Prostate gland (tissue), 2 donors: ENCODE results near the gene WDFY4. TPM values are rescaled to one million over a fixed set of nuclear protein-coding genes. Genes with fewer than 3 reads are reported as not detected.

Source experiments
- DNase-seq: peaks from one replicate; pipeline ENCODE4 v3.0.0-alpha.2; 2019; ENCODE audit warnings: low spot score
- H3K27ac ChIP-seq, 2 donors: fragments of 200-600 bp; sonication (generic); 2 replicates each; pipeline ENCODE4 v1.5.1; 2017 to 2019
- H3K27me3 ChIP-seq: fragments of 200-600 bp; sonication (generic); replicated peaks from 2 replicates; pipeline ENCODE4 v1.5.1; 2019; ENCODE audit not compliant: insufficient read depth
- H3K36me3 ChIP-seq, 2 donors: fragments of 200-600 bp; sonication (generic); 1 replicate in 1 of 2; 2 replicates in 1 of 2; pipeline versions ENCODE4 v1.5.1 to v1.8.1; 2017 to 2019
- H3K4me1 ChIP-seq: fragments of 200-600 bp; sonication (generic); replicated peaks from 2 replicates; pipeline ENCODE4 v1.5.1; 2019
- H3K4me3 ChIP-seq, 2 donors: fragments of 200-600 bp; sonication (generic); 2 replicates each; pipeline ENCODE4 v1.5.1; 2017 to 2019
- H3K9me3 ChIP-seq: fragments of 200-600 bp; sonication (generic); 2 replicates; pipeline ENCODE4 v1.5.1; 2017
- POLR2A ChIP-seq: fragments of 450-650 bp; IDR thresholded peaks from one replicate; pipeline ENCODE4 v1.6.1; 2016; ENCODE audit warnings: antibody characterized with exemption, mild to moderate bottlenecking
- POLR2AphosphoS5 ChIP-seq: sonication (generic); formaldehyde crosslinking; IDR thresholded peaks from one replicate; pipeline ENCODE4 v1.6.1; 2017; ENCODE audit warnings: antibody characterized with exemption
- WGBS: methylation state at CpG from one replicate; pipeline ENCODE4 v1.1.5; 2018; 5-methylcytosine and 5-hydroxymethylcytosine counted together
- intact Hi-C: fragments of 100-400 bp; cut with DNase I; formaldehyde crosslinking; loops from one replicate; pipeline ENCODE4 v1.14.2; 2022
- microRNA-seq: library from miRNA; unstranded; fragments of <30 nt; microRNA quantifications from one replicate; pipeline ENCODE4, GENCODE V29; 2016
- small RNA-seq, 2 donors: library from RNA; depleted of rRNA; stranded (forward); fragments of <200 nt; gene quantifications; one replicate each; pipeline ENCODE3, GENCODE V24; 2016
- total RNA-seq, 2 donors: library from RNA; depleted of rRNA; stranded (reverse); fragments of >200 nt; gene quantifications; one replicate each; pipeline ENCODE4 v1.1.0, GENCODE V29; 2016
- TF ChIP-seq, protein P1 (sequence below), 4 experiments: fragments of 200-600 bp in 2 of 4; fragments of 450-650 bp in 2 of 4; sonication (generic) in 2 of 4; IDR thresholded peaks; 1 replicate in 3 of 4; 2 replicates in 1 of 4; pipeline ENCODE4 v1.5.1; 2016 to 2019; ENCODE audit warnings: antibody characterized with exemption in 4 of 4, mild to moderate bottlenecking in 2 of 4, moderate library complexity in 2 of 4

WDFY4 gene
- total RNA-seq, 2 donors from 2014 or later: 0.59 to 5.7 TPM

GRCh38 chr10:49024484-49024883 lies 339.8 kb downstream of the WDFY4 start:
- 64% methylated on average over 3 of the region's 3 CpGs for WGBS
- peak overlapping the region in 1 of 2 donors; percentile 8 for H3K27ac ChIP-seq

DNA sequence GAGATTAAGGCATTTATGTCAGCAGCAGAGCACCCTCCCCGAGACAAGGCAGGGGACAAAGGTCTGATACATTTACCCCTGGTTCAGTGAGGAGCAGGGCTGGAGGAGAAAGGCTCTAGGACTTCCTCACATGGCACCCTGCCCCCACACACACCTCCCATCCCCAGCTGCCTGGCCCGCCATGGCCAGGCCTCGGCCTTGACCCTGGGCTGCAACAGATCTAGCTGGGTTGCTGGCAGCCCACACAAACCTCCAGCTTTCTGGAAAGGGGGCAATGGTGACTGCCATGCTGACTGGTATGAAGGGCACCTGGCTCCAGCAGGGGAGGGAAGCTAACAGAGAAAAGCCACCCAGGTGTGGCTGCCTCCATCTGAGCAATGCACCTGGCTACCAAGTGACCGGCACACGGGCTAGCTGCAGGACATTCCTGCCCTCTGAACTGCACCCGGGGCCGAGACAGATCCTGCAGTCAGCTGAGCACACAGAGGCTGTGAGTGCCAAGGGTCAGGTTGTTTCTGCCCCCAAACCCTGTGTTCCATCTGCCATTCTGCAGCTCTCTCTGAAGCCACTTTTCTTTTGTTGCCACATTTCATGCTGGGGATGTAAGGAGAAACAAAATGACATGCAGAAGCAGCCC lies 340.8 kb downstream of the WDFY4 start:
- intact Hi-C loops: no loop called here
- Histone ChIP-seq H3K4me1 (no peaks in the 10 kb centered on the region), H3K9me3 (no peaks in the 10 kb centered on the region), H3K36me3 (no peaks in the 10 kb centered on the region), H3K27ac (no peak overlapping the region), H3K4me3 (no peak overlapping the region), H3K27me3 (no peaks in the 10 kb centered on the region)
- no peak for DNase-seq
- TF ChIP-seq, protein P1, sequence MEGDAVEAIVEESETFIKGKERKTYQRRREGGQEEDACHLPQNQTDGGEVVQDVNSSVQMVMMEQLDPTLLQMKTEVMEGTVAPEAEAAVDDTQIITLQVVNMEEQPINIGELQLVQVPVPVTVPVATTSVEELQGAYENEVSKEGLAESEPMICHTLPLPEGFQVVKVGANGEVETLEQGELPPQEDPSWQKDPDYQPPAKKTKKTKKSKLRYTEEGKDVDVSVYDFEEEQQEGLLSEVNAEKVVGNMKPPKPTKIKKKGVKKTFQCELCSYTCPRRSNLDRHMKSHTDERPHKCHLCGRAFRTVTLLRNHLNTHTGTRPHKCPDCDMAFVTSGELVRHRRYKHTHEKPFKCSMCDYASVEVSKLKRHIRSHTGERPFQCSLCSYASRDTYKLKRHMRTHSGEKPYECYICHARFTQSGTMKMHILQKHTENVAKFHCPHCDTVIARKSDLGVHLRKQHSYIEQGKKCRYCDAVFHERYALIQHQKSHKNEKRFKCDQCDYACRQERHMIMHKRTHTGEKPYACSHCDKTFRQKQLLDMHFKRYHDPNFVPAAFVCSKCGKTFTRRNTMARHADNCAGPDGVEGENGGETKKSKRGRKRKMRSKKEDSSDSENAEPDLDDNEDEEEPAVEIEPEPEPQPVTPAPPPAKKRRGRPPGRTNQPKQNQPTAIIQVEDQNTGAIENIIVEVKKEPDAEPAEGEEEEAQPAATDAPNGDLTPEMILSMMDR (IDR thresholded peaks at IDR 0.05): no peak
- TF ChIP-seq POLR2AphosphoS5 (no peak), POLR2A (no peak)
- WGBS: 93% methylated on average over 7 of the region's 7 CpGs

More at GRCh38 chr10:49024484-49024883, 339.8 kb downstream of the WDFY4 start:
- Histone ChIP-seq H3K4me3 (no peak overlapping the region), H3K36me3 (no peaks in the 10 kb centered on the region), H3K9me3 (no peaks in the 10 kb centered on the region), H3K4me1 (no peaks in the 10 kb centered on the region), H3K27me3 (no peaks in the 10 kb centered on the region)
- intact Hi-C loops: no loop called here
- no peak for DNase-seq
- TF ChIP-seq, protein P1 (IDR thresholded peaks at IDR 0.05): no peak
- TF ChIP-seq POLR2A (no peak), POLR2AphosphoS5 (no peak)

- WGBS: 72% methylated on average over 2 of the region's 2 CpGs
- Histone ChIP-seq H3K27me3 (no peaks in the 10 kb centered on the region), H3K27ac (no peak overlapping the region), H3K36me3 (no peaks in the 10 kb centered on the region), H3K4me1 (no peaks in the 10 kb centered on the region), H3K9me3 (no peaks in the 10 kb centered on the region), H3K4me3 (no peak overlapping the region)
- TF ChIP-seq, protein P1 (IDR thresholded peaks at IDR 0.05): no peak
- no peak for TF ChIP-seq POLR2A
- TF ChIP-seq POLR2AphosphoS5: no peak
- no peak for DNase-seq
- intact Hi-C loops: no loop called here
These were observed 344.0 kb downstream of the WDFY4 start for GRCh38 chr10:49028639-49029038.

GRCh38 chr10:49029666-49030065 lies 345.0 kb downstream of the WDFY4 start:
- TF ChIP-seq POLR2AphosphoS5 (no peak), POLR2A (no peak)
- Histone ChIP-seq H3K9me3 (no peaks in the 10 kb centered on the region), H3K27ac (no peak overlapping the region), H3K4me3 (no peak overlapping the region), H3K36me3 (no peaks in the 10 kb centered on the region), H3K4me1 (no peaks in the 10 kb centered on the region), H3K27me3 (no peaks in the 10 kb centered on the region)
- intact Hi-C loops: no loop called here
- DNase-seq: no peak
- WGBS: 100% methylated on average over 1 of the region's 1 CpG

Small RNA genes lying within 50 kb of the gene (microRNA-seq; reads per million reads assigned to microRNA genes)
- gene MIR4294: not detected

Small RNA genes lying within 50 kb of the gene (small RNA-seq; reads per million reads assigned to genes)
- 0 reads per million in 2 donors for gene MIR4294

Other genes starting within 250 kb of the WDFY4 start
- gene ARHGAP22, start 79.8 kb upstream of the WDFY4 start, total RNA-seq: 1 to 10 TPM; 4.4 to 8.6 TPM